OCI-LY1 (cell line): ENCODE results near the gene GLB1L.

Experiments used
- H2AFZ ChIP-seq: fragments of 200-600 bp; sonication (generic), shearing (Covaris generic); 2 replicates; pipeline ENCODE4 v1.6.0; 2014; ENCODE audit warnings: antibody characterized with exemption, mild to moderate bottlenecking, low read length
- H3F3A ChIP-seq: fragments of 200-600 bp; sonication (generic), shearing (Covaris generic); 2 replicates; pipeline ENCODE4 v1.6.0; 2014; ENCODE audit warnings: mild to moderate bottlenecking, antibody characterized with exemption, low read length, moderate library complexity; ENCODE audit not compliant: insufficient read depth
- H3K27ac ChIP-seq: fragments of 200-600 bp; sonication (generic); 2 replicates; pipeline ENCODE4 v1.5.1; 2014; ENCODE audit warnings: low read length, mixed run types, mild to moderate bottlenecking, low read depth; ENCODE audit not compliant: poor library complexity, severe bottlenecking
- H3K27me3 ChIP-seq: fragments of 200-600 bp; sonication (generic); 2 replicates; pipeline ENCODE4 v1.6.0; 2014; ENCODE audit warnings: antibody characterized with exemption, mild to moderate bottlenecking, low read length, moderate library complexity; ENCODE audit not compliant: insufficient read depth
- H3K36me3 ChIP-seq: fragments of 200-600 bp; sonication (generic); 2 replicates; pipeline ENCODE4 v1.6.1; 2014; ENCODE audit warnings: mild to moderate bottlenecking, antibody characterized with exemption, low read length, moderate library complexity, mixed read lengths; ENCODE audit not compliant: insufficient read depth
- H3K4me1 ChIP-seq: fragments of 200-600 bp; sonication (generic); 2 replicates; pipeline ENCODE4 v1.5.1; 2014; ENCODE audit warnings: mild to moderate bottlenecking, low read length, moderate library complexity; ENCODE audit not compliant: insufficient read depth, severe bottlenecking
- H3K4me2 ChIP-seq: fragments of 200-600 bp; sonication (generic), shearing (Covaris generic); 2 replicates; pipeline ENCODE4 v1.6.1; 2014; ENCODE audit warnings: low read length
- H3K4me3 ChIP-seq: fragments of 200-600 bp; sonication (generic); 2 replicates; pipeline ENCODE4 v1.5.1; 2014; ENCODE audit warnings: low read length, low read depth, mild to moderate bottlenecking, mixed read lengths; ENCODE audit not compliant: poor library complexity, severe bottlenecking
- H3K79me2 ChIP-seq: fragments of 200-600 bp; shearing (Covaris generic); 2 replicates; pipeline ENCODE4 v1.6.1; 2016; ENCODE audit warnings: mixed run types, low read length, mixed read lengths; ENCODE audit not compliant: insufficient read depth
- H3K9ac ChIP-seq: fragments of 200-600 bp; sonication (generic), shearing (Covaris generic); 2 replicates; pipeline ENCODE4 v1.6.1; 2014; ENCODE audit warnings: mild to moderate bottlenecking, low read length, mixed read lengths
- H3K9me2 ChIP-seq: fragments of 200-600 bp; sonication (generic), shearing (Covaris generic); 2 replicates; pipeline ENCODE4 v1.6.1; 2014; ENCODE audit warnings: low read depth, mild to moderate bottlenecking, low read length, mixed read lengths
- H3K9me3 ChIP-seq: fragments of 200-600 bp; shearing (Covaris generic); 2 replicates; pipeline ENCODE4 v1.6.1; 2014; ENCODE audit warnings: low read length, mixed read lengths
- H4K20me1 ChIP-seq: fragments of 200-600 bp; sonication (generic), shearing (Covaris generic); 2 replicates; pipeline ENCODE4 v1.6.0; 2016; ENCODE audit warnings: mild to moderate bottlenecking, low read length; ENCODE audit not compliant: insufficient read depth
- CTCF ChIP-seq: fragments of 200-600 bp; sonication (generic), shearing (Covaris generic); IDR thresholded peaks from 2 replicates; pipeline ENCODE4 v1.5.1; 2017; ENCODE audit warnings: mild to moderate bottlenecking, antibody characterized with exemption, low read length, moderate library complexity, mixed read lengths
- EZH2 ChIP-seq: fragments of 200-600 bp; sonication (generic), shearing (Covaris generic); IDR thresholded peaks from 2 replicates; pipeline ENCODE4 v1.8.0; 2017; ENCODE audit warnings: borderline replicate concordance, mixed run types, mild to moderate bottlenecking, antibody characterized with exemption, low read length, moderate library complexity, mixed read lengths

Gene GLB1L

GRCh38 chr2:219285894-219286425 lies 40.7 kb upstream of the GLB1L start:
- H4K20me1 ChIP-seq = no peaks in the 10 kb centered on the region
- H3K79me2 ChIP-seq = no peaks in the 10 kb centered on the region
- no peak overlapping the region for H3K9ac ChIP-seq
- no peak overlapping the region for H2AFZ ChIP-seq
- H3K9me3 ChIP-seq = no peaks in the 10 kb centered on the region
- no peaks in the 10 kb centered on the region for H3K9me2 ChIP-seq
- peaks cover 8% of the 10 kb centered on the region for H3K4me1 ChIP-seq
- no peak overlapping the region for H3K4me3 ChIP-seq
- H3F3A ChIP-seq = no peaks in the 10 kb centered on the region
- H3K36me3 ChIP-seq = peaks cover 54% of the 10 kb centered on the region
- TF ChIP-seq CTCF = no peak
- no peak for TF ChIP-seq EZH2
- no peak overlapping the region for H3K27ac ChIP-seq
- no peak overlapping the region for H3K4me2 ChIP-seq
- H3K27me3 ChIP-seq = no peaks in the 10 kb centered on the region

GRCh38 chr2:219285373-219285735 lies 40.1 kb upstream of the GLB1L start:
- H3K4me1 ChIP-seq = peaks cover 14% of the 10 kb centered on the region
- no peak overlapping the region for H3K27ac ChIP-seq
- no peaks in the 10 kb centered on the region for H3K9me2 ChIP-seq
- no peaks in the 10 kb centered on the region for H3K27me3 ChIP-seq
- no peak overlapping the region for H3K4me3 ChIP-seq
- TF ChIP-seq CTCF (no peak), EZH2 (no peak)
- no peaks in the 10 kb centered on the region for H3F3A ChIP-seq
- H3K9ac ChIP-seq = no peak overlapping the region
- H3K79me2 ChIP-seq = no peaks in the 10 kb centered on the region
- peaks cover 54% of the 10 kb centered on the region for H3K36me3 ChIP-seq
- no peaks in the 10 kb centered on the region for H4K20me1 ChIP-seq
- H2AFZ ChIP-seq = no peak overlapping the region
- H3K9me3 ChIP-seq = no peaks in the 10 kb centered on the region
- no peak overlapping the region for H3K4me2 ChIP-seq

- no peak overlapping the region for H3K27ac ChIP-seq
- TF ChIP-seq EZH2 = no peak
- no peak for TF ChIP-seq CTCF
- no peaks in the 10 kb centered on the region for H3K9me3 ChIP-seq
- H3K27me3 ChIP-seq = no peaks in the 10 kb centered on the region
- H3K9ac ChIP-seq = no peak overlapping the region
- H3K9me2 ChIP-seq = no peaks in the 10 kb centered on the region
- H3F3A ChIP-seq = no peaks in the 10 kb centered on the region
- no peak overlapping the region for H3K4me2 ChIP-seq
- H3K79me2 ChIP-seq = no peaks in the 10 kb centered on the region
- no peak overlapping the region for H3K4me3 ChIP-seq
- no peak overlapping the region for H2AFZ ChIP-seq
- no peaks in the 10 kb centered on the region for H4K20me1 ChIP-seq
- peaks cover 19% of the 10 kb centered on the region for H3K4me1 ChIP-seq
- peaks cover 54% of the 10 kb centered on the region for H3K36me3 ChIP-seq
Measured at GRCh38 chr2:219284501-219285372, 39.5 kb upstream of the GLB1L start.
